Stimulated activated CD4-positive, alpha-beta T cell treated with anti-CD3 and anti-CD28 coated beads, TNF-alpha, amount 100 ng/mL, for 24 hours (primary cell): ENCODE measurements around the gene THAP3.

Experiments
- DNase-seq, 3 experiments: peaks; one replicate each; pipeline ENCODE4 v3.0.0-alpha.2; 2020; ENCODE audit warnings: low read depth in 3 of 3

THAP3 gene

DNA sequence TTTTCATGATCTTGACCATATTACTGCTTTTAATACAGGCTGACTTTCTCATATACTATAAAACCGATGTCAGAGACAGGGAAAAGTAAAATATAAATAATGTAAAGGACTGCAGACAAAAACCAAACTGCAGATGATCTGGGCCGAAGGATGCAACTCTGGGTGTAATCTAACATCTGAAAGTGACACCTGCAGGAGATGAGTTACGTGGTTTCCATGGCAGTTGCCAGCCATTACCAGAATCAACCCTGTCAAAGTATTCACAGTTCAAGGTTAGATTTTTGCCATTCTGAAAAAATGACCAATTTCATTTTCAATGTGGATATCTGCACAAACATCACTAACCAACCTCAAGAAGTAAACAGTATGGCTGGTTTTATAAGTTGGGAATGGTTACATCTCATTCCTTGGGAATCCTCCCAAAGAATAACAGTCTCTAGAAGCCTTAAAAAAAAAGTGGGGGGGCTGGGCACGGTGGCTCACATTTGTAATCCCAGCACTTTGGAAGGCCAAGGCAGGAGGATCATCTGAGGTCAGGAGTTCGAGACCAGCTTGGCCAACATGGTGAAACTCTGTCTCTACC is 49.2 kb downstream of the THAP3 start:
- no peak for DNase-seq

DNA sequence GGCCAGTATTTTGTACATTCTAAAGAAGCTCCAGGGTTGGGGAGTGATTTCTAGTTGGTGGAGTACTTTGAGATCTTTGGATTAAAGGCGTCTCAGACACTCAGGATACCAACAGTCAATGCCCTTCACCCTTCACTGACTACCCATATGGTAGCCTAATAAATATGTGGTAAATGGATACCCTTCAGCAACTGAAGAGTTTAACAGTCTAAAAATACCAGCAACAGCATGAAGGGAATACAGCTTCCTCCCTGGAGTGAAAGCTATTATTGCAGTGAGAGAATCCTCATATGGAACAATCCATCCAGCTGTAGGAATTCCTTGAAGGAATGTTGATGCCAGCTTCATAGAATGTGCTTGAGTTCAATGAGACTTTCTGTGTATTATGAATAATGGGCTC is 50.1 kb downstream of the THAP3 start:
- DNase-seq, result no peak

DNA sequence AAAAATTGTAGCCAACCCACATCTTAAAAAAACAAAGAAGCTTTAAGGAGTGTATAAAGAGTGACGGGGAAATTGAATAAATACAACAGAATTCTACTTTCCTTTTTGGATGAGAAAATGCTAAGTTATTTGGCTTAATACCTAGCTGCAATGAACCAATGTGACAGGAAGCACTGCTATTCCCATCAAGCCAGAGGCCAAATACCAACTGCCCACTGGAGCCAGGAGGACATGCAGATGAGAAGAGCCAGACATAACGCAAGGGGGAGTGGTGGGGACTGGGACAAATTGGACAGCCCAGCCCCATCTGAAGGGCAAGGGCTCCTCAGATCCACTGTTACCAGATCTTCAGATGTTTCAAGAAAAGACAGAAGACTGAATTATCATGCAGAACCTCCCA is 51.3 kb downstream of the THAP3 start:
- DNase-seq, result no peak
